K562 (cell line): Measurements from ENCODE around the gene FAM118B. TPM values are rescaled to one million over a fixed set of nuclear protein-coding genes. Genes with fewer than 3 reads are reported as not detected.

Experiments used
- REST ChIP-seq, 2 experiments: fragments of 450-650 bp; formaldehyde crosslinking in 1 of 2; IDR thresholded peaks; 2 replicates each; pipeline versions ENCODE4 v1.4.0 to v1.6.1; 2014 to 2020; ENCODE audit warnings: mild to moderate bottlenecking in 2 of 2, borderline replicate concordance in 1 of 2, low read depth in 1 of 2
- polyA plus RNA-seq, 8 experiments: library from polyadenylated mRNA; depleted of rRNA in 4 of 8; stranded (reverse) in 5 of 8; unstranded in 3 of 8; fragments of >200 nt; fragmentation: Nextera tagmentation in 2 of 8; fragmentation: Illumina TruSeq in 1 of 8; extraction: Ambion mirVana in 2 of 8; extraction: Trizol in 1 of 8; gene quantifications; 2 replicates each; pipeline versions ENCODE4 v1.2.1 to v1.2.3, GENCODE V29; 2011 to 2014; ENCODE audit warnings: inconsistent platforms in 1 of 8, missing spikeins in 1 of 8
- total RNA-seq, 7 experiments: library from RNA; depleted of rRNA in 6 of 7; stranded (reverse); fragments of >200 nt in 6 of 7; fragmentation: Illumina TruSeq in 2 of 7; extraction: Trizol in 2 of 7; gene quantifications; 2 replicates each; pipeline versions ENCODE4 v1.2.1 to v1.2.3, GENCODE V29; 2011 to 2021; ENCODE audit warnings: low replicate concordance in 1 of 7

Gene FAM118B
- total and polyA plus RNA-seq, 9 of the 15 experiments (the other 6 are each of a cell fraction or from before 2014, with no cell fraction given): 12.0 to 49.0 (median 22.1) TPM

DNA sequence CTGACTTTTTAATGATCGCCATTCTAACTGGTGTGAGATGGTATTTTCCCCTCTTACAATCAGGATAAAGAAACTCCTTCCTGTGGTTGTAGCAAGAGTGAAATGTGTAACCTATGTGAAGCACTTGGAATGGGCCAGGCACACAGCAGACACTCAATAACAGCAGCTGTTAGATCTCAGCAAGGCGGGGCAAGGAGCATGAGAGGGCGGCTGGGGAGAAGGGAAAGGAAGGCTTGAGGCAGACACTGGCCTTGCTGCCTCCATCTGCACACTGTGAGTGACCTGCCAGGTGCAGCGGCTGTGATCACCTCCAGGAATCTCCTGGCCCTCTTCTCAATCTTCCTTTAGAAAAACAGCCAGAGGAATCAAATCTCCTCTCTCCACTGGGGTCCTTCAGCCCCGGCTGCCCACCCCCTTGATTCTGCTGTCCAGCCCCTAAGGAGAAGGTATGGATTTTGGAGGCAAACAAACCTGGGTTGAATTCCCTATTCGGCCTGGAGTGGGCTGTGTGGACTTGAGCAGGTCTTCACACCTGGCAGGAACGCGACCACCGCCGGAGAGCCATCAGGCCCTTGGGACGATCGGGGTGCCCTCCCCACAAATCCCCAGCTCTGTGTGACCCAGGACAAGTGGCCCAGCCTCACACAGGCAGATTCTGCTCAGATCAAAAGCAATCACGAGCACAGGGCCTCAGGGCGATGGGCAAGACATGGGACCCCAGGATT, 49.1 kb upstream of the FAM118B start (continued):
- TF ChIP-seq REST (IDR thresholded peaks at IDR 0.05; ENCODE audit: borderline replicate concordance): no peak
- no peak for TF ChIP-seq REST (CRISPR knock-in tag; IDR thresholded peaks at IDR 0.05; ENCODE audit: low read depth)
